Activated B cell treated with CpG ODN at 0.5 μM for 24 hours (primary cell): ENCODE measurements around the gene TK2. TPM values are rescaled to one million over a fixed set of nuclear protein-coding genes. Genes with fewer than 3 reads are reported as not detected.

ENCODE experiments used
- ATAC-seq: fragments of 200-7000 bp; cut with Tn5 transposase; one replicate; pipeline ENCODE4 v1.10.0; 2021; ENCODE audit warnings: low read depth, mild to moderate bottlenecking, moderate library complexity
- CTCF ChIA-PET: fragments of 350-600 bp; sonication (Branson Sonifier 250); formaldehyde crosslinking; loops from one replicate; lab custom pipeline; 2021; ENCODE audit warnings: antibody characterized with exemption; lab: Charles Lee
- POLR2A ChIA-PET: fragments of 350-600 bp; sonication (Branson Sonifier 250); formaldehyde crosslinking; loops from one replicate; lab custom pipeline; 2021; ENCODE audit warnings: antibody characterized with exemption; lab: Charles Lee
- DNase-seq: peaks from one replicate; pipeline ENCODE4 v3.0.0; 2022
- H3K27ac Mint-ChIP-seq: one replicate; pipeline ENCODE4 v1.8.0; 2020; ENCODE audit warnings: mixed read lengths
- H3K27me3 Mint-ChIP-seq: one replicate; pipeline ENCODE4 v1.8.0; 2021; ENCODE audit warnings: mixed read lengths
- H3K36me3 Mint-ChIP-seq: one replicate; pipeline ENCODE4 v1.8.0; 2021; ENCODE audit warnings: low read depth, mixed read lengths
- H3K4me1 Mint-ChIP-seq: one replicate; pipeline ENCODE4 v1.8.0; 2021; ENCODE audit warnings: mixed read lengths
- H3K4me3 Mint-ChIP-seq: one replicate; pipeline ENCODE4 v1.8.0; 2020; ENCODE audit warnings: mild to moderate bottlenecking, mixed read lengths
- H3K9me3 Mint-ChIP-seq: one replicate; pipeline ENCODE4 v1.8.0; 2020; ENCODE audit warnings: mixed read lengths
- CTCF ChIP-seq: fragments of 200-600 bp; IDR thresholded peaks from one replicate; pipeline ENCODE4 v1.8.0; 2022; ENCODE audit warnings: antibody characterized with exemption, mild to moderate bottlenecking
- intact Hi-C: fragments of 100-400 bp; cut with micrococcal nuclease; formaldehyde crosslinking; loops from one replicate; pipeline ENCODE4 v1.15.1; 2024
- total RNA-seq: library from RNA; stranded (reverse); gene quantifications from 2 replicates; pipeline ENCODE4 v1.2.3, GENCODE V29; 2022

The TK2 gene
- total RNA-seq, 1 donor from 2014 or later, result 4.8 TPM

- Mint-ChIP-seq H3K36me3 (no peaks in the 10 kb centered on the region), H3K4me3 (no peak overlapping the region), H3K9me3 (no peaks in the 10 kb centered on the region), H3K4me1 (peaks cover 33% of the 10 kb centered on the region), H3K27me3 (peaks cover 21% of the 10 kb centered on the region), H3K27ac (no peak overlapping the region)
- intact Hi-C loops, result no loop called here
- no peak for ATAC-seq
- no peak for DNase-seq
- POLR2A ChIA-PET, result no interaction called here
- CTCF ChIA-PET, result no interaction called here
- TF ChIP-seq CTCF, result no peak
Measured at GRCh38 chr16:66587881-66588600, 38.1 kb upstream of the TK2 start.

- no peak for ATAC-seq
- intact Hi-C loops, result no loop called here
- no peak for DNase-seq
- Mint-ChIP-seq H3K27me3 (peaks cover 26% of the 10 kb centered on the region), H3K4me3 (no peak overlapping the region), H3K36me3 (no peaks in the 10 kb centered on the region), H3K4me1 (peaks cover 31% of the 10 kb centered on the region), H3K9me3 (no peaks in the 10 kb centered on the region), H3K27ac (no peak overlapping the region)
- no peak for TF ChIP-seq CTCF
- ChIA-PET POLR2A (interaction anchor here (0.7 kb wide), 1 partner anchor 16 kb away, joined by 11 read pairs; no protein-coding TSS in a partner anchor), CTCF (no interaction called here)
Measured at GRCh38 chr16:66585481-66586239, 35.7 kb upstream of the TK2 start.

GRCh38 chr16:66581246-66581952 lies 31.5 kb upstream of the TK2 start:
- Mint-ChIP-seq H3K27me3 (peaks cover 55% of the 10 kb centered on the region), H3K36me3 (no peaks in the 10 kb centered on the region), H3K4me1 (peaks cover 20% of the 10 kb centered on the region), H3K4me3 (no peak overlapping the region), H3K9me3 (no peaks in the 10 kb centered on the region), H3K27ac (no peak overlapping the region)
- no peak for TF ChIP-seq CTCF
- no peak for DNase-seq
- intact Hi-C loops, result no loop called here
- ChIA-PET POLR2A (interaction anchor here (0.7 kb wide), 1 partner anchor 30 kb away, joined by 3 read pairs; no protein-coding TSS in a partner anchor), CTCF (no interaction called here)
- ATAC-seq, result no peak

GRCh38 chr16:66580605-66581209 lies 30.8 kb upstream of the TK2 start:
- intact Hi-C loops, result no loop called here
- no peaks in the 10 kb centered on the region for H3K9me3 Mint-ChIP-seq
- H3K27ac Mint-ChIP-seq, result no peak overlapping the region
- no peak overlapping the region for H3K4me3 Mint-ChIP-seq
- H3K36me3 Mint-ChIP-seq, result no peaks in the 10 kb centered on the region
- POLR2A ChIA-PET, result interaction anchor here (0.7 kb wide), 1 partner anchor 29 kb away, joined by 3 read pairs; no protein-coding TSS in a partner anchor
- ATAC-seq (no peak), DNase-seq (no peak)
- H3K4me1 Mint-ChIP-seq, result peaks cover 17% of the 10 kb centered on the region
- H3K27me3 Mint-ChIP-seq, result peaks cover 50% of the 10 kb centered on the region
- no peak for TF ChIP-seq CTCF
- CTCF ChIA-PET, result interaction anchor here (2.2 kb wide), 1 partner anchor 28 kb away, joined by 7 read pairs; no protein-coding TSS in a partner anchor
